Bone marrow (tissue), 2 donors: ENCODE measurements around the gene ASMTL.
"Not testable (repeated sequence)": the region's sequence is repeated elsewhere in the genome, so short reads cannot be mapped to it uniquely, and the experiment has no call there.

Source experiments
- DNase-seq, 2 donors: peaks; one replicate each; lab custom pipeline; 2025; lab: John Stamatoyannopoulos, UW

ASMTL gene

GRCh38 chrX:1453951-1454785 lies 1.5 kb upstream of the ASMTL start:
- no peak for DNase-seq

GRCh38 chrX:1453395-1453783 lies 680 bp upstream of the ASMTL start:
- no peak for DNase-seq

DNA sequence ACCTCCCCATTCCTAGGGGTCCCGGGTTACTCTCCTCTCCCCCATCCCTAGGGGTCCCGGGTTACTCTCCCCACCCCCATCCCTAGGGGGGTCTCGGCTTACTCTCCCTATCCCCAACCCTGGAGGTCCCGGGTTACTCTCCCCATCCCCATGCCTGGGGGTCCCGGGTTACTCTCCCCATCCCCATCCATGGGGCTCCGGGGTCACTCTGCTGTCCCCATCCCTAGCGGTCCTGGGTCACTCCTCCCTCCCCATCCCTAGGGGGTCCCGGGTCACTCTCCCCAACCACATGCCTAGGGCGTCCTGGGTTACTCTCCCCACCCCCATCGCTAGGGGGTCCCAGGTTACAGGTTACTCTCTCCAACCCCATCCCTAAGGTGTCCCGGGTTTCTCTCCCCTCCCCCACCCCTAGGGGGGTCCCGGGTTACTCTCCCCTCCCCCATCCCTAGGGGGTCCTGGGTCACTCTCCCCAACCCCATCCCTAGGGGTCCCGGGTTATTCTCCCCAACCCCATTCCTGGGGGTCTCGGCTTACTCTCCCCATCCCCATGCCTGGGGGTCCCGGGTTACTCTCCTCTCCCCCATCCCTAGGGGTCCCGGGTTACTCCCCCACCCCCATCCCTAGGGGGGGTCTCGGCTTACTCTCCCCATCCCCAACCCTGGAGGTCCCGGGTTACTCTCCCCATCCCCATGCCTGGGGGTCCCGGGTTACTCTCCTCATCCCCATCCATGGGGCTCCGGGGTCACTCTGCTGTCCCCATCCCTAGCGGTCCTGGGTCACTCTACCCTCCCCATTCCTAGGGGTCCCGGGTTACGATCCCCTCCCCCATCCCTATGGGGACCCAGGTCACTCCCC lies 821 bp downstream of the ASMTL start:
- DNase-seq: no peak

DNA sequence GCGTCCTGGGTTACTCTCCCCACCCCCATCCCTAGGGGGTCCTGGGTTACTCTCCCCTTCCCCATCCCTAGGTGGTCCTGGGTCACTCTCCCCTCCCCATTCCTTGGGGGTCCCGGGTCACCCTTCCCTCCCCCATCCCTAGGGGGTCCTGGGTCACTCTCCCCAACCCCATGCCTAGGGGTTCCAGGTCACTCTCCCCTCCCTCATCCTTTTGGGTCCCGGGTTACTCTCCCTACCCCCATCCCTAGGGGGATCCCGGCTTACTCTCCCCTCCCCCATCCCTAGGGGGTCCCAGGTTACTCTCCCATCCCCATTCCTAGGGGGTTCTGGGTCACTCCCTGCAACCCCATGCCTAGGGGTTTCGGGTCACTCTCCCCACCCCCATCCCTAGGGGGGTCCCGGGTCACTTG lies 1.5 kb downstream of the ASMTL start:
- no peak for DNase-seq

DNA sequence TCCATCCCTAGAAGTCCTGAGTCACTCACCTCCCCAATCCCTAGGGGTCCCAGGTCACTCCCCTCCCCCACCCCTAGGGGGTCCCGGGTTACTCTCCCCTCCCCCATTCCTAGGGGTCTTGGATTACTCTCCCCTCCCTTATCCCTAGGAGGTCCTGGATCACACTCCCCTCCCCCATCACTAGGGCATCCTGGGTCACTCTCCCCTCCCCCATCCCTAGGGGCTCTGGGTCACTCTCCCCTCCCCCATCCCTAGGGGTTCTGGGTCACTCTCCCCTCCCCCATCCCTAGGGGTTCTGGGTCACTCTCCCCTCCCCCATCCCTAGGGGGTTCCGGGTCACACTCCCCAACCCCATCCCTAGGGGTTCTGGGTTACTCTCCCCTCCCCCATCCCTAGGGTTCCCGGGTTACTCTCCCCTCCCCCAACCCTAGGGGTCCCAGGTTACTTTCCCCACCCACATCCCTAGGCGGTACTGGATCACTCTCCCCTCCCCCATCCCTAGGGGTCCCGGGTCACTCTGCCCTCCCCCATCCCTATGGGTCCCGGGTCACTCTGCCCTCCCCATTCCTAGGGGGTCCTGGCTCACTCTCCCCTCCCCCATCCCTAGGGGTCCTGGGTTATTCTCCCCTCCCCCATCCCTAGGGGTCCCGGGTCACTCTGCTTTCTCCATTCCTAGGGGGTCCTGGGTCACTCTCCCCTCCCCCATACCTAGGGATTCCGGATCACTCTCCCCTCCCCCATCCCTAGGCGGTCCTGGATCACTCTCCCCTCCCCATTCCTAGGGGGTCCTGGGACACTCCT lies 2.1 kb downstream of the ASMTL start:
- DNase-seq: no peak

DNA sequence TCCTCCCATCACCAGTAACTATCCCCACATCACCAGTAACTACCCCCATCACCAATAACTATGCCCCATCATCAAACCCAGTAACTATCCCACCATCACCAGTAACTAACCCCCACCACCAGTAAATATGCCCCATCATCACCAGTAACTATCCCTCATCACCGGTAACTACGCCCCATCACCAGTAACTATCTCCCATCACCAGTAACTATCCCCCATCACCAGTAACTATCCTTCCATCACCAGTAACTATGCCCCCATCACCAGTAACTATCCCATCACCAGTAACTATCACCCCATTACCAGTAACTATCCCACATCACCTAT lies 2.9 kb downstream of the ASMTL start:
- no peak for DNase-seq

DNA sequence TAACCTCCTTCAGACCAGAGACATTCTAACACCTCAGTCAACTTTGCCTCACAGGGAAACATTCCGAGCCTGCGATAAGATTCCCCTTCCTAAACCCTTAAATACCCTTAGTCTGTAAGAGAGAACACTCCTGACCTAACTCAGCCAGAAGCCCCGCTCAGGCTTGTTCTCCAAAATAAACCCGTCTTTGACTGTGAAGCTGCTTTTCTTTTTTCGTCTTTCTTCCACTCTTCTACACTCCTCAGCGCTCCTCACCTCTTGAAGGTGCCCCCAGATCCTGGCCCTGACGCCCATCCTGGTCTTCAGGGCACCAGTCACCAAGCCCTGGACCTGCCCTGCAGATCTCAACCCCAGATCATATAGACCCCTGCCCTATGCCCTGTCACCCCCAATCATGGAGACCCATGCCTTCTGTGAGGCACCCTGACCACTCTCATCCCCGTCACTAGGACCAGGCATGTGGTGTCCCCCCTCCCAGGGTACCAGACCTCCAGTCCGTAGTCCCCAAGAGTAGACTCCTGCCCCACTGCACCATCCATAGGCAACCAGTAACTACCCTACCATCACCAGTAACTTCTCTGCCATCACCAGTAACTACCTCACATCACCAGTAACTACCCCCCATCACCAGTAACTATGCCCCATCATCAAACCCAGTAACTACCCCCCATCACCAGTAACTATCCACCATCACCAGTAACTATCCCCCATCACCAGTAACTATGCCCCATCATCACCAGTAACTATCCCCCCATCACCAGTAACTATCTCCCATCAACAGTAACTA lies 3.5 kb downstream of the ASMTL start:
- no peak for DNase-seq

GRCh38 chrX:1448573-1449001 lies 4.1 kb downstream of the ASMTL start:
- DNase-seq: not testable (repeated sequence)

DNA sequence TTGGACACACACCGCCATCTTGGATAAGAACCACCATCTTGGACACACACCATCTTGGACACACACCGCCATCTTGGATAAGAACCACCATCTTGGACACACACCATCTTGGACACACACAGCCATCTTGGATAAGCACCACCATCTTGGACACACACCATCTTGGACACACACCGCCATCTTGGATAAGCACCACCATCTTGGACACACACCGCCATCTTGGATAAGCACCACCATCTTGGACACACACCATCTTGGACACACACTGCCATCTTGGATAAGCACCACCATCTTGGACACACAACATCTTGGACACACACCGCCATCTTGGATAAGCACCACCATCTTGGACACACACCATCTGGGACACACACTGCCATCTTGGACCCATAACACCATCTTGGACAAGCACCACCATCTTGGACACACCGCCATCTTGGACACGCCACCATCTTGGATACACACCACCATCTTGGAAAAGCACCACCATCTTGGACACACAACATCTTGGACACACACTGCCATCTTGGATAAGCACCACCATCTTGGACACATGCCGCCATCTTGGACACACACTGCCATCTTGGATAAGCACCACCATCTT lies 4.6 kb downstream of the ASMTL start:
- DNase-seq: not testable (repeated sequence)

DNA sequence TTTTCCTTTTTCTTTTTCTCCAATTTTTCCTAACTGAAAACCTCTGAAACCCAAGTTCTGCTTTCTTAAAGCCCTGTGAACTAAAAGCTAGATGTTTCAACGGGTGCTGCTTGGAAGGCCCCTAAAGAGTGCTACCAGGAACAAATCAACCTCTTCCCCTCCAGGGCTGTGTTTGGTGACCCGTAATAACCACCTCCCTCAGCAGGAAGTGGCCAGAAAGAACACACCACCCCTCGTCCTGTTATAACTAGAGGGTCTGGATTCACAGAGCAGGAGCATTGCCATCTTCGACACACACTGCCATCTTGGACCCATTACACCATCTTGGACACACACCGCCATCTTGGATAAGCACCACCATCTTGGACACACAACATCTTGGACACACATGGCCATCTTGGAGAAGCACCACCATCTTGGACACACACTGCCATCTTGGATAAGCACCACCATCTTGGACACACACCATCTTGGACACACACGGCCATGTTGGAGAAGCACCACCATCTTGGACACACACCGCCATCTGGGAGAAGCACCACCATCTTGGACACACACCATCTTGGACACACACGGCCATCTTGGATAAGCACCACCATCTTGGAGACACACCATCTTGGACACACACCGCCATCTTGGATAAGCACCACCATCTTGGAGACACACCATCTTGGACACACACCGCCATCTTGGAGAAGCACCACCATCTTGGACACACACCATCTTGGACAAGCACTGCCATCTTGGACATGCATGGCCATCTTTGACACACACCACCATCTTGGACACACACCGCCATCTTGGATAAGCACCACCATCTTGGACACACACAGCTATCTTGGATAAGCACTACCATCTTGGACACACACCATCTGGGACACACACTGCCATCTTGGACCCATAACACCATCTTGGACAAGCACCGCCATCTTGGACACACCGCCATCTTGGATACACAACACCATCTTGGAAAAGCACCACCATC lies 5.4 kb downstream of the ASMTL start:
- not testable (repeated sequence) for DNase-seq

DNA sequence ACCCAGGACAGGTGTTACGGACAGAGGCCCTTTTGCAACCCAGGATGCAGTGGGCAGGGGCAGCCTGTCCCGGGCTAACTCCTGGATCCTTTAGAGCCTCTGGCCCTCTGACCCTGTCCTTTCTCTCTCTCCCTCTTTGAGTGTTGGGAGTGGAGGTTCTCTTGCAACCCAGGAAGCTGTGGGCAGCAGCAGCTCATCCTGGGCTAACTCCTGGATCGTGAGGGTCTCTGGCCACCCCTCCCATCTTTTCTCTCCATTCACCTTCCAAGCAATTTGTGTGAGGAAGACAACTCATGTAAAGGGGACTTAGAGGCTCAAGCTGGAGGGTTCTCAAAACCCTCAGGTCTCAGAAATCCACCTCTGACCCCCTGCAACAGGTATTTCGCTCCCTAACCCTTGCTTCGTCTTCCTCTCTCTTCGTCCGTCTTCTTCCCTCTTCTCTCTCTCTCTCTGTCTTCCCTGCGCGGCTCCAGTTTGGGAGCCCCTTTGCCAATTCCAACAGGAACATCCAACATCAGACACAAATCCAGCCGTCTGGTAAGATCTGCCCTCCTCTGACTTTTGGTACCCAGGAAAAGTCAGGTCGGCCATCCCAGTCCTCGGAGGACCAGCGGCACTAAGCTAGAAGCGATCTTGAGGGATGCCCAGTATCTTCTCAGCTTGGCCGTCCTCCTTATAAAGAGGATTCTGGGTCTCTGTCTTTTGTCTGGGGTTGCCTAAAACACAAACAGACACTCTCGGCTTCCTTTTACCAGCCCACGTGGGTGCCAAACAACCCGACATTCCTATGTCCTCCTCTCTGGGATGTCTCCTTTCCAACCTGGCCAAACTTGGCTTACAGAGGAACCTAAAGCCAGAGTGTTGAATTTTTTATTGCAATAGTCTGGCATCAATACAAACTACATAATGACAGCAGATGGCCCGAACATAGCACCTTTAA lies 7.9 kb downstream of the ASMTL start:
- no peak for DNase-seq

DNA sequence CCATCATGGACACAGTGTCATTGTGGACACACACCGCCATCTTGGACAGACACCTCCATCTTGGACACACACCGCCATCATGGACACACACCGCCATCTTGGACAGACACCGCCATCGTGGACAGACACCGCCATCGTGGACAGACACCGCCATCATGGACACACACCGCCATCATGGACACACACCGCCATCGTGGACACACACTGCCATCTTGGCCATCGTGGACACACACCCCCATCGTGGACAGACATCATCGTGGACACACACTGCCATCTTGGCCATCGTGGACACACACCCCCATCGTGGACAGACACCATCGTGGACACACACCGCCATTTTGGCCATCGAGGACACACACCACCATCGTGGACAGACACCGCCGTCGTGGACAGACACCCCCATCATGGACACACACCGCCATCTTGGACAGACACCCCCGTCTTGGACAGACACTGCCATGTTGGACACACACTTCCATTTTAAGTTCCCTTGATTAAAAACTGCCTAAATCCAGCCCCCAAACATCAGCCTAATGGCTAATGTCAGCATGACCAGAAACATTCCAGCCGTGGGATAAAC lies 9.1 kb downstream of the ASMTL start:
- DNase-seq: no peak

DNA sequence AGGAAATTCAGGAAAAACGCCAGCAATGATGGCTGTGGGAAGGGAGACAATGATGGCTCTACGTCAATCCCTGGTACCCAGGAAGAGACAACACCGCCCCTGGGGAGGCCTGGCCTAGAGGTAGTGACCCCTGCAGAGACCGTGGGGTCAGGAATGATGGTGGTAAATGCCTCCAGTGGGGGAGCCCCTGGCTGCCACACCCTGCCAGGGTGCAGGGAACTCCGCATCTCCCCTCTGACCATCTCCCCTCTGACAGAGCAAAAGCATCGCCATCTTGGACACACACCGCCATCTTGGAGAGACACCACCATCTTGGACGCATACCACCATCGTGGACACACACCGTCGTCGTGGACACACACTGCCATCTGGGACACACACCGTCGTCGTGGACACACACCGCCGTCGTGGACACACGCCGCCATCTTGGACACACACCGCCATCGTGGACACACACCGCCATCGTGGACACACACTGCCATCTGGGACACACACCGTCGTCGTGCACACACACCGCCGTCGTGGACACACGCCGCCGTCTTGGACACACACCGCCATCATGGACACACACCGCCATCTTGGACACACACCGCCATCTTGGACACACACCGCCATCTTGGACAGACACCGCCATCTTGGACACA lies 9.9 kb downstream of the ASMTL start:
- DNase-seq: no peak

GRCh38 chrX:1442016-1442665 lies 10.6 kb downstream of the ASMTL start:
- no peak for DNase-seq

- DNase-seq: no peak
Observed at GRCh38 chrX:1440506-1440905, 12.2 kb downstream of the ASMTL start.

DNA sequence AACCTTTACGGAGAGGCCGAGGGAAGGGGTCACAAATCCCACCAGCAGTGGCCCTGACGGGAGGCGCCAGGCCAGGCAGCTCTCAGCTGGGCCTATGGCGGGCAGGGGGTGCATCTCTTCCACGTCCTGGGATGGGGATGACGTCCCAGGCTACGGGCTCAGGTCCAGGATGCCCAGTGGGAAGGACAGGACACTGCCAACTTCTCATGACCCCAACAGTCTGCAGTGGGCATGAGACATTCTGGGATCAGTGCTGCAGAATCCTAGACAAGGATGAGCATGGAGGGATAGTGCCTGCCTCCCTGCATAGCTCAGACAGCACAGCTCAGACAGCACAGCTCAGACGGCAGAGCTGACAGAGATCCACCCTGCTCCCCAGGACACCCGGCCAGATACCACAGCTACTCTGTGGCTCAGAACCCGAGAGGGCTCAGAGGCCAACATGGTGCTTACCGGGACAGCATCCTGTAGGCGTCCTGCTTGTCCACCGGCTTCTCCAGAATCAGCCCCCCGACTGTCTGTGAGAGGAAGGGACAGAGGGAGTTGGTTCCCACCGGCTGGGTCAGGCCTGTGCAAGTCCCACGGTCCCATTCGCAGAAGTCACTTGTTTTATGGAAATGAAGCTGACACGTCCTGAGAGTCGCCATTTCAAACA lies 17.3 kb downstream of the ASMTL start:
- no peak for DNase-seq

DNA sequence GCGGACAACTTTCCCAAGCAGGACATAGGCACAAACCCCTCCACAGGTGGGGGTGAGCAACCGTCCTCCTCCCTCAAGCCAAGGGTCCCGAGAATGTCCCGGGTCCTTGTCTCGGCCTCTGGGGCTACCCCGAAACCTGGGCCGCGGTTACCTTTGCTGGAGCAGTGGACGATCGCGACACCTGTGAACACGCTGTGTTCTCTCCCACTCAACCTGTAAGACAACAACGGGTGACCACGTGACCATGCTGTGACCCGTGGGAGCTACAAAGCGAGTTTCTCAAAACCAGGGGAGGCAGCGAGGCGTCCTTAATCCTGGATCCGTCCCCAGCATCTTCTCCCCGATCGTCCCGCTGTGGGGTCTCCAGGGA lies 17.9 kb downstream of the ASMTL start:
- no peak for DNase-seq
